K562 (cell line): Measurements from ENCODE around the gene NCAM2. TPM values are rescaled to one million over a fixed set of nuclear protein-coding genes. Genes with fewer than 3 reads are reported as not detected.

Experiments used
- ATAC-seq: fragments of 200-7000 bp; cut with Tn5 transposase; 3 replicates; pipeline ENCODE4 v1.9.1; 2020; ENCODE audit warnings: moderate library complexity
- BruUV-seq: library from RNA; stranded (reverse); fragments of 400-500 nt; replicated peaks from 2 replicates; lab custom pipeline; 2021; lab: Mats Ljungman, UMichigan
- CTCF ChIA-PET: fragments of 300-600 bp; formaldehyde crosslinking; extraction: SDS; loops from one replicate; lab custom pipeline; 2021; ENCODE audit warnings: low intra/inter-chr PET ratio; lab: Yijun Ruan, JAX
- POLR2A ChIA-PET: fragments of 300-600, 350-650 bp; sonication (Branson Sonifier 250); formaldehyde crosslinking; extraction: SDS; loops from one replicate; lab custom pipeline; 2021; ENCODE audit warnings: antibody characterized with exemption, inconsistent platforms; lab: Yijun Ruan, JAX
- DNase-seq, 4 experiments: peaks; one replicate each; pipeline versions ENCODE4 v3.0.0 to v3.0.0-alpha.2; 2011 to 2018; ENCODE audit warnings: low spot score in 3 of 4, mixed read lengths in 3 of 4; ENCODE audit errors: extremely low read depth in 1 of 4
- FAIRE-seq: peaks from 2 replicates; lab custom pipeline; 2011; peaks lifted over from hg19 to GRCh38; lab: Jason Lieb, UNC
- H2AFZ ChIP-seq: 2 replicates; pipeline ENCODE4 v1.6.0; 2011; ENCODE audit warnings: low read depth, low read length, control low read depth, inconsistent platforms
- H3K27ac ChIP-seq: fragments of 200-600 bp; 3 replicates; pipeline ENCODE4 v1.8.0; 2011; ENCODE audit warnings: low read depth, mild to moderate bottlenecking, control low read depth, inconsistent platforms, low read length, moderate library complexity, mixed read lengths; ENCODE audit errors: extremely low read depth
- H3K27me3 ChIP-seq, 2 experiments: fragments of 300-600 bp in 1 of 2; 2 replicates in 1 of 2; 3 replicates in 1 of 2; pipeline versions ENCODE4 v1.6.0 to v1.8.0; 2011; ENCODE audit warnings: inconsistent platforms in 2 of 2, low read length in 2 of 2, mild to moderate bottlenecking in 1 of 2, mixed read lengths in 1 of 2, moderate library complexity in 1 of 2; ENCODE audit not compliant: control insufficient read depth in 2 of 2, insufficient read depth in 2 of 2
- H3K36me3 ChIP-seq: fragments of 300-600 bp; 3 replicates; pipeline ENCODE4 v1.8.0; 2011; ENCODE audit warnings: mild to moderate bottlenecking, low read length, inconsistent platforms; ENCODE audit not compliant: control insufficient read depth, insufficient read depth
- H3K4me1 ChIP-seq, 2 experiments: fragments of 200-600 bp in 1 of 2; replicated peaks in 1 of 2; 2 replicates in 1 of 2; 3 replicates in 1 of 2; pipeline versions ENCODE4 v1.5.1 to v1.8.0; 2011; ENCODE audit warnings: inconsistent platforms in 2 of 2, low read length in 2 of 2, mild to moderate bottlenecking in 1 of 2, mixed read lengths in 1 of 2, moderate library complexity in 1 of 2; ENCODE audit not compliant: control insufficient read depth in 2 of 2, insufficient read depth in 2 of 2
- H3K4me2 ChIP-seq: 2 replicates; pipeline ENCODE4 v1.6.1; 2011; ENCODE audit warnings: low read length, control low read depth, inconsistent platforms, mixed read lengths; ENCODE audit not compliant: insufficient read depth
- H3K4me3 ChIP-seq: fragments of 200-600 bp; sonication (generic), shearing (Covaris generic); 2 replicates; pipeline ENCODE4 v1.5.1; 2016; ENCODE audit warnings: control low read depth, inconsistent platforms
- H3K79me2 ChIP-seq: fragments of 200-600 bp; 3 replicates; pipeline ENCODE4 v1.8.0; 2011; ENCODE audit warnings: low read length, inconsistent platforms; ENCODE audit not compliant: control insufficient read depth, insufficient read depth
- H3K9ac ChIP-seq, 2 experiments: 2 replicates each; pipeline versions ENCODE4 v1.6.0 to v1.6.1; 2011; ENCODE audit warnings: low read depth in 2 of 2, low read length in 2 of 2, control low read depth in 1 of 2, inconsistent platforms in 1 of 2, mild to moderate bottlenecking in 1 of 2, mixed read lengths in 1 of 2; ENCODE audit not compliant: insufficient read depth in 1 of 2
- H3K9me1 ChIP-seq: one replicate; pipeline ENCODE4 v1.6.0; 2011; ENCODE audit warnings: inconsistent platforms, mild to moderate bottlenecking, low read length, moderate library complexity; ENCODE audit not compliant: control insufficient read depth, insufficient read depth
- H3K9me3 ChIP-seq: replicated peaks from 2 replicates; pipeline ENCODE4 v1.5.1; 2011; ENCODE audit warnings: low read depth, low read length, inconsistent platforms; ENCODE audit not compliant: control insufficient read depth, insufficient read depth
- H4K20me1 ChIP-seq: replicated peaks from 2 replicates; pipeline ENCODE4 v1.6.1; 2011; ENCODE audit warnings: low read length, inconsistent platforms, mixed read lengths; ENCODE audit not compliant: control insufficient read depth, insufficient read depth
- GTF2B ChIP-seq: IDR thresholded peaks from 2 replicates; pipeline ENCODE4 v1.6.1; 2011; ENCODE audit not compliant: insufficient read length; ENCODE audit errors: extremely low read depth
- KAT2B ChIP-seq: IDR thresholded peaks from one replicate; pipeline ENCODE4 v1.6.1; 2012; ENCODE audit warnings: low read depth, mild to moderate bottlenecking, control low read depth, inconsistent platforms, low read length, moderate library complexity
- TGIF2 ChIP-seq: sonication (generic); formaldehyde crosslinking; IDR thresholded peaks from 2 replicates; pipeline ENCODE4 v1.8.1; 2022; ENCODE audit warnings: mild to moderate bottlenecking, missing genetic modification reagents, moderate library complexity
- WGBS: fragments of 100-300 bp; shearing (Covaris generic); methylation state at CpG from one replicate; pipeline ENCODE4 v1.1.6; 2016; ENCODE audit warnings: low coverage, mixed read lengths; ENCODE audit not compliant: insufficient coverage; ENCODE audit errors: missing lambda C conversion rate; 5-methylcytosine and 5-hydroxymethylcytosine counted together
- in situ Hi-C: fragments of 300-500 bp; cut with MboI; formaldehyde crosslinking; loops from 4 replicates; pipeline ENCODE4 v1.15.0; 2018; ENCODE audit warnings: inconsistent platforms, mixed read lengths
- intact Hi-C: fragments of 100-400 bp; cut with micrococcal nuclease; formaldehyde crosslinking; loops from 2 replicates; pipeline ENCODE4 v1.14.2; 2022
- polyA plus RNA-seq, 8 experiments: library from polyadenylated mRNA; depleted of rRNA in 4 of 8; stranded (reverse) in 5 of 8; unstranded in 3 of 8; fragments of >200 nt; fragmentation: Nextera tagmentation in 2 of 8; fragmentation: Illumina TruSeq in 1 of 8; extraction: Ambion mirVana in 2 of 8; extraction: Trizol in 1 of 8; gene quantifications; 2 replicates each; pipeline versions ENCODE4 v1.2.1 to v1.2.3, GENCODE V29; 2011 to 2014; ENCODE audit warnings: inconsistent platforms in 1 of 8, missing spikeins in 1 of 8
- total RNA-seq, 7 experiments: library from RNA; depleted of rRNA in 6 of 7; stranded (reverse); fragments of >200 nt in 6 of 7; fragmentation: Illumina TruSeq in 2 of 7; extraction: Trizol in 2 of 7; gene quantifications; 2 replicates each; pipeline versions ENCODE4 v1.2.1 to v1.2.3, GENCODE V29; 2011 to 2021; ENCODE audit warnings: low replicate concordance in 1 of 7
- TF ChIP-seq, protein P1 (sequence below): fragments of 450-650 bp; IDR thresholded peaks from 2 replicates; pipeline ENCODE4 v1.6.1; 2017; ENCODE audit warnings: antibody characterized with exemption, mild to moderate bottlenecking

Gene NCAM2
- total and polyA plus RNA-seq, 9 of the 15 experiments (the other 6 are each of a cell fraction or from before 2014, with no cell fraction given) = 14.0 to 58.2 (median 27.8) TPM

GRCh38 chr21:21286170-21286798 is 288.1 kb downstream of the NCAM2 start:
- 82% methylated on average over 4 of the region's 4 CpGs for WGBS
- no TSS peak for BruUV-seq
- Histone ChIP-seq H2AFZ (no peak overlapping the region), H3K9me1 (no peaks in the 10 kb centered on the region), H4K20me1 (no peaks in the 10 kb centered on the region), H3K4me3 (no peak overlapping the region), H3K4me2 (no peak overlapping the region), H3K36me3 (peaks cover 52% of the 10 kb centered on the region), H3K9me3 (no peaks in the 10 kb centered on the region), H3K4me1 (no peaks in the 10 kb centered on the region), H3K27me3 (no peaks in the 10 kb centered on the region), H3K27ac (no peak overlapping the region), H3K79me2 (no peaks in the 10 kb centered on the region), H3K9ac (no peak overlapping the region)
- CTCF ChIA-PET = no interaction called here
- FAIRE-seq = no peak
- no peak for DNase-seq
- no peak for ATAC-seq
- POLR2A ChIA-PET = no interaction called here
- in situ Hi-C loops (no loop called here), intact Hi-C loops (no loop called here)
- TF ChIP-seq KAT2B (no peak), GTF2B (no peak), TGIF2 (CRISPR knock-in tag) (no peak)
- TF ChIP-seq, protein P1, sequence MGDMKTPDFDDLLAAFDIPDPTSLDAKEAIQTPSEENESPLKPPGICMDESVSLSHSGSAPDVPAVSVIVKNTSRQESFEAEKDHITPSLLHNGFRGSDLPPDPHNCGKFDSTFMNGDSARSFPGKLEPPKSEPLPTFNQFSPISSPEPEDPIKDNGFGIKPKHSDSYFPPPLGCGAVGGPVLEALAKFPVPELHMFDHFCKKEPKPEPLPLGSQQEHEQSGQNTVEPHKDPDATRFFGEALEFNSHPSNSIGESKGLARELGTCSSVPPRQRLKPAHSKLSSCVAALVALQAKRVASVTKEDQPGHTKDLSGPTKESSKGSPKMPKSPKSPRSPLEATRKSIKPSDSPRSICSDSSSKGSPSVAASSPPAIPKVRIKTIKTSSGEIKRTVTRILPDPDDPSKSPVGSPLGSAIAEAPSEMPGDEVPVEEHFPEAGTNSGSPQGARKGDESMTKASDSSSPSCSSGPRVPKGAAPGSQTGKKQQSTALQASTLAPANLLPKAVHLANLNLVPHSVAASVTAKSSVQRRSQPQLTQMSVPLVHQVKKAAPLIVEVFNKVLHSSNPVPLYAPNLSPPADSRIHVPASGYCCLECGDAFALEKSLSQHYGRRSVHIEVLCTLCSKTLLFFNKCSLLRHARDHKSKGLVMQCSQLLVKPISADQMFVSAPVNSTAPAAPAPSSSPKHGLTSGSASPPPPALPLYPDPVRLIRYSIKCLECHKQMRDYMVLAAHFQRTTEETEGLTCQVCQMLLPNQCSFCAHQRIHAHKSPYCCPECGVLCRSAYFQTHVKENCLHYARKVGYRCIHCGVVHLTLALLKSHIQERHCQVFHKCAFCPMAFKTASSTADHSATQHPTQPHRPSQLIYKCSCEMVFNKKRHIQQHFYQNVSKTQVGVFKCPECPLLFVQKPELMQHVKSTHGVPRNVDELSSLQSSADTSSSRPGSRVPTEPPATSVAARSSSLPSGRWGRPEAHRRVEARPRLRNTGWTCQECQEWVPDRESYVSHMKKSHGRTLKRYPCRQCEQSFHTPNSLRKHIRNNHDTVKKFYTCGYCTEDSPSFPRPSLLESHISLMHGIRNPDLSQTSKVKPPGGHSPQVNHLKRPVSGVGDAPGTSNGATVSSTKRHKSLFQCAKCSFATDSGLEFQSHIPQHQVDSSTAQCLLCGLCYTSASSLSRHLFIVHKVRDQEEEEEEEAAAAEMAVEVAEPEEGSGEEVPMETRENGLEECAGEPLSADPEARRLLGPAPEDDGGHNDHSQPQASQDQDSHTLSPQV = no peak
